H1 (cell line): ENCODE data around the gene HDAC2. TPM values are rescaled to one million over a fixed set of nuclear protein-coding genes. Genes with fewer than 3 reads are reported as not detected.

Source experiments
- ATF3 ChIP-seq: IDR thresholded peaks from 2 replicates; pipeline ENCODE4 v1.6.1; 2011; ENCODE audit warnings: low read depth, mild to moderate bottlenecking, low read length; ENCODE audit not compliant: insufficient read depth
- EGR1 ChIP-seq: IDR thresholded peaks from 2 replicates; pipeline ENCODE4 v1.6.1; 2011; ENCODE audit warnings: low read depth, low read length, borderline replicate concordance
- polyA plus RNA-seq, 7 experiments: library from polyadenylated mRNA; depleted of rRNA in 3 of 7; stranded (reverse) in 5 of 7; unstranded in 2 of 7; fragments of >200 nt in 5 of 7; fragments of 200-250 nt in 2 of 7; gene quantifications; 1 replicate in 5 of 7; 2 replicates in 1 of 7; 4 replicates in 1 of 7; pipeline versions ENCODE4 v1.2.1 to v1.2.3, GENCODE V29; 2011 to 2013; ENCODE audit warnings: missing spikeins in 2 of 7, mixed read lengths in 2 of 7
- total RNA-seq: library from RNA; stranded (reverse); fragmentation: NEBNext Ultra II Directional; extraction: Animal tissue kit (Norgen Biotek cat#: 25700); gene quantifications from 2 replicates; pipeline ENCODE4 v1.2.1, GENCODE V29; 2021

HDAC2 gene
- total and polyA plus RNA-seq, 2 of the 8 experiments (the other 6 are each of a cell fraction or from before 2014, with no cell fraction given), result 323 to 374 TPM

- no peak for TF ChIP-seq ATF3
- no peak for TF ChIP-seq EGR1
- TF ChIP-seq, all 59 proteins: peak for 0
Measured at GRCh38 chr6:114020196-114020595, 49.2 kb upstream of the HDAC2 start (continued).
